Mesothelial cell of epicardium (in vitro differentiated cells): Measurements from ENCODE around the gene FBRSL1. TPM values are rescaled to one million over a fixed set of nuclear protein-coding genes. Genes with fewer than 3 reads are reported as not detected.
A peak's percentile ranks its signal among the peaks of the same experiment; 100 is the strongest.

Source experiments
- DNase-seq, 2 experiments: peaks; one replicate each; pipeline ENCODE4 v3.0.0; 2021; ENCODE audit warnings: low spot score in 2 of 2; ENCODE audit not compliant: unreplicated experiment in 2 of 2
- H3K27ac Mint-ChIP-seq: 2 replicates; pipeline ENCODE4 v1.8.0; 2021; ENCODE audit warnings: mixed read lengths
- H3K27me3 Mint-ChIP-seq: 2 replicates; pipeline ENCODE4 v1.8.0; 2021; ENCODE audit warnings: low read depth, mixed read lengths
- H3K36me3 Mint-ChIP-seq: 2 replicates; pipeline ENCODE4 v1.8.0; 2021; ENCODE audit warnings: mixed read lengths
- H3K4me1 Mint-ChIP-seq: 2 replicates; pipeline ENCODE4 v1.8.0; 2021; ENCODE audit warnings: mixed read lengths
- H3K4me3 Mint-ChIP-seq: 2 replicates; pipeline ENCODE4 v1.8.0; 2021; ENCODE audit warnings: mild to moderate bottlenecking, moderate library complexity, mixed read lengths
- H3K9me3 Mint-ChIP-seq: 2 replicates; pipeline ENCODE4 v1.8.0; 2021; ENCODE audit warnings: mixed read lengths
- total RNA-seq: library from RNA; stranded (reverse); gene quantifications from 3 replicates; pipeline ENCODE4 v1.2.1, GENCODE V29; 2021
- TF ChIP-seq, protein P1 (sequence below): fragments of 200-600 bp; sonication (generic); IDR thresholded peaks from one replicate; pipeline ENCODE4 v1.5.0; 2021; ENCODE audit warnings: antibody characterized with exemption; ENCODE audit not compliant: unreplicated experiment

The FBRSL1 gene
- total RNA-seq, 1 donor from 2014 or later, result 115 TPM

DNA sequence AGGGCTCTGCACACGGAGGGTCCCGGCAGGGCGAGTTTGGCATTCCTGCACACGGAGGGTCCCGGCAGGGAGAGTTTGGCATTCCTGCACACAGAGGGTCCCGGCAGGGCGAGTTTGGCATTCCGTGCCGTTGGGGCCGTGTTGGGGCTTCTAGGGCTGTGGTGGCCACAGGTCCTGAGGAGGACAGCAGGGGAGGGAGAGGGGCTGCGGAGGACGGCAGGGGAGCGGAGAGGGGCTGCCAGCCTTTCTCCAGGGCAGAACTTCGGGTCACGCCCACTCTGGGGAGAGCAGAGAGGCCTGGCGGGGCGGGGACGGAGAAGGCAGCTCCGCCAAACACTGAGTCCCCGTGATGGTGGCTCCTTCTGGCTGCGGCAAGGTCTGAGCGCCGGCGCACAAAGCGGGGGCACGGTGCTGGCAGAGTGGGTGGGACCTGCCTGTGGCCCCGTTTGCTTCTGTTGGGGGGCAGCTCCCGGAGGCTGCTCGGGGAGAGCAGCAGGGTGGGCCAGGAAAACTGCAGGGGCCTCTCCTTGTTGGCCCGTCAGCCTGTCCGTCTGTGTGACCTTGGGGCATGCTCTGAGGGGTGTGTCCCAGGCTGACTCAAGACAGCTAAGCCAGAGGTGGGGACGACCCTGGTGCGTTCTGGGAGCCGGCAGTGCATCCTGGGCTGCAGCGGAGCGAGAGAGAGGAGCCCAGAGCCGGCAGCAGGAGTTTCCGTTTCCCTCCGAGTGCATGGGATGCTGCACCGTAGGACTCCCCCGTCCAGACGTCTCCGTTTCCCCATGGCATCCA, 60.3 kb downstream of the FBRSL1 start:
- H3K27ac Mint-ChIP-seq, result no peak overlapping the region
- TF ChIP-seq, protein P1, sequence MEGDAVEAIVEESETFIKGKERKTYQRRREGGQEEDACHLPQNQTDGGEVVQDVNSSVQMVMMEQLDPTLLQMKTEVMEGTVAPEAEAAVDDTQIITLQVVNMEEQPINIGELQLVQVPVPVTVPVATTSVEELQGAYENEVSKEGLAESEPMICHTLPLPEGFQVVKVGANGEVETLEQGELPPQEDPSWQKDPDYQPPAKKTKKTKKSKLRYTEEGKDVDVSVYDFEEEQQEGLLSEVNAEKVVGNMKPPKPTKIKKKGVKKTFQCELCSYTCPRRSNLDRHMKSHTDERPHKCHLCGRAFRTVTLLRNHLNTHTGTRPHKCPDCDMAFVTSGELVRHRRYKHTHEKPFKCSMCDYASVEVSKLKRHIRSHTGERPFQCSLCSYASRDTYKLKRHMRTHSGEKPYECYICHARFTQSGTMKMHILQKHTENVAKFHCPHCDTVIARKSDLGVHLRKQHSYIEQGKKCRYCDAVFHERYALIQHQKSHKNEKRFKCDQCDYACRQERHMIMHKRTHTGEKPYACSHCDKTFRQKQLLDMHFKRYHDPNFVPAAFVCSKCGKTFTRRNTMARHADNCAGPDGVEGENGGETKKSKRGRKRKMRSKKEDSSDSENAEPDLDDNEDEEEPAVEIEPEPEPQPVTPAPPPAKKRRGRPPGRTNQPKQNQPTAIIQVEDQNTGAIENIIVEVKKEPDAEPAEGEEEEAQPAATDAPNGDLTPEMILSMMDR, result no peak
- no peaks in the 10 kb centered on the region for H3K9me3 Mint-ChIP-seq
- peaks cover 18% of the 10 kb centered on the region for H3K27me3 Mint-ChIP-seq
- H3K4me1 Mint-ChIP-seq, result peaks cover 10% of the 10 kb centered on the region
- peak overlapping the region; percentile 28 for H3K4me3 Mint-ChIP-seq
- H3K36me3 Mint-ChIP-seq, result no peaks in the 10 kb centered on the region
- no peak for DNase-seq

DNA sequence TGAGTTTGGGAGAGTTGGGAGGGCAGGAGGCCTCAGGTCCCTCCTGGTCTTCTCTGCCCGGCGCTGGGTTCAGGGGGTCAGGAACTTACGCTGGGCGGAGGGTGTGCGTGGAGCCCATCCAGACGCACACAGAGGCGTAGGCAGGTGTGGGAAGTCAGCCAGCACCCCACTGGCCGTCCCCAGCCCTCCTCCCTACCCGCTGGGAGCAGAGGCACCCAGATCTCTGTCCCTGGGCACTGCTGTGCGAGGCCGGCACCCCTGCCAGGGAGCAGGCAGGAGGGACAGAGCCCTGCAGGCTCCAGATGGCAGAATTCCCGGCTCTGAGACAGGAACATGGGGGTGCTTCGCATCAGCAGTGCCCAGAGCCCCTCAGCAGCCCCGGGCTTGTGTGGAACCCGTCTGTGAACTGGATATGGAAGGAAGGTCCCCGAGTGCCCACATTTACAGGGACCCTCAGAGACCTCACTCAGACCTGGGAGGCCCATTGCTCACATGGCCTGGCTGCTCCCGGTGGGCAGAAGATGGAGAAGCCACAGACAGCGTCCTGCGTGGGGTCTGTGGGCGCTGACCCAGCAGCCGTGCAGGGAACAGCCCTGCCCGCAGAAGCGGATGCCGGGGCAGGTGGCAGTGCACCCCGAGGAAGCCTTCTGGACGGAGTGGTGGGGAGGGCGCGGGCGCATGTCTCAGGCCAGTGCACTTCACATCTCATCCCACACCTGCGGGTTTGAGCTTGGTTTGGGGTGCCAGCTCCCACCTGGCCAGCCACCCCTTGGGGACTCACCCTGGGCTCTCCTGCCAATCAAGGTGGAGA, 61.1 kb downstream of the FBRSL1 start:
- H3K4me1 Mint-ChIP-seq, result peaks cover 10% of the 10 kb centered on the region
- TF ChIP-seq, protein P1, result no peak
- no peaks in the 10 kb centered on the region for H3K9me3 Mint-ChIP-seq
- H3K27me3 Mint-ChIP-seq, result peaks cover 18% of the 10 kb centered on the region
- DNase-seq, result no peak
- H3K4me3 Mint-ChIP-seq, result no peak overlapping the region
- no peak overlapping the region for H3K27ac Mint-ChIP-seq
- no peaks in the 10 kb centered on the region for H3K36me3 Mint-ChIP-seq

GRCh38 chr12:132551641-132552031, 61.7 kb downstream of the FBRSL1 start:
- TF ChIP-seq, protein P1, result no peak
- Mint-ChIP-seq H3K36me3 (no peaks in the 10 kb centered on the region), H3K9me3 (no peaks in the 10 kb centered on the region), H3K4me1 (peaks cover 10% of the 10 kb centered on the region), H3K27ac (no peak overlapping the region), H3K27me3 (peaks cover 18% of the 10 kb centered on the region), H3K4me3 (no peak overlapping the region)
- no peak for DNase-seq

DNA sequence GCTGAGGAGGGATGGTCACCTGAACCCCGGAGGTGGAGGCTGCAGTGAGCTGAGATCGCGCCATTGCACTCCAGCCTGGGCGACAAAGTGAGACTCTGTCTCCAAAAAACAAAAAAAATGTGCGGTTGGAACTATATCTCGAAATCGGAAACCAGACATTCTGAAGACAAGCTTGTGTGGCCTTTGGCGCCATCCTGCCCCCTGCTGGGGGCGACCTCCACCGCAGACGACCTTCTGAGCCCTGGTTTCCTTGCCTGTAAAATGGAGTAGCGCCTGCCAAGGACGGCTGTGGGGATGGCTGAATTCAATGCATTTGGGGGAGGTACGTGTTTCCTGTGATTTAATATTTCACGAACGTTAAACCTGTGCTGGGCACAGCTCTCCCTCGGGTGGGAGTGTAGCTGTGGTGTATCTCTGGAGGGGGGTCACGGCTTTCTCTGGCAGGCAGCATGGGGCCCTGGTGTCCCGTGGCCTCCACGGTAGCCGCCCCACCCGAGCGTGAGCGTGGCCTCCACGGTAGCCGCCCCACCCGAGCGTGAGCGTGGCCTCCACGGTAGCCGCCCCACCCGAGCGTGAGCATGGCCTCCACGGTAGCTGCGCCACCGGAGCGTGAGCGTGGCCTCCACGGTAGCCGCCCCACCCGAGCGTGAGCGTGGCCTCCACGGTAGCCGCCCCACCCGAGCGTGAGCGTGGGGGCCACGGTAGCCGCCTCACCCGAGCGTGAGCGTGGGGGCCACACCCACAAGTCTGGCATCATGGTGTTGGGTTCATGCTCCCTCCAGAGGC, 65.1 kb downstream of the FBRSL1 start:
- no peaks in the 10 kb centered on the region for H3K9me3 Mint-ChIP-seq
- no peak overlapping the region for H3K27ac Mint-ChIP-seq
- H3K27me3 Mint-ChIP-seq, result peaks cover 11% of the 10 kb centered on the region
- H3K4me3 Mint-ChIP-seq, result no peak overlapping the region
- DNase-seq, result no peak
- no peaks in the 10 kb centered on the region for H3K36me3 Mint-ChIP-seq
- peaks cover 5% of the 10 kb centered on the region for H3K4me1 Mint-ChIP-seq
- TF ChIP-seq, protein P1, result no peak

DNA sequence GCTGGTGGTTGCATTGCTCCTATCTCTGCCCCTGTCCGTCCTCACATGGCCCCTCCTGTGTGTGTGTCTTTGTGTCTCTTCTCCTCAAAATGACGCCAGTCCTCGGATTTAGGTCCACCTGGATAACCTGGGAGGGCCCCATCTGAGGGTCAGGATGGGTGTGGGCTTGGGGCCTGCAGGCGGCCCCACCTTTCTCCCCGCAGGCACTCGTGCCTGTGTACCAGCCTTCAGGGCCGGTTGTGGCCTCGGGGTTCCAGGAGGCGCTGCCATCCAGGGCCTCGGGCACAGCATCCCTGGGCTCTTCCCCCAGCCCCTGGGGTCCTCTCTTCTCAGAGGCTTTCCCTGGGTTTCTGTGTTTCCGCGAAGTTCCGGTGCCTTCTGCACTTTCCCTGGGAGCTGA, 65.7 kb downstream of the FBRSL1 start:
- TF ChIP-seq, protein P1, result no peak
- no peak overlapping the region for H3K4me3 Mint-ChIP-seq
- H3K9me3 Mint-ChIP-seq, result no peaks in the 10 kb centered on the region
- H3K36me3 Mint-ChIP-seq, result no peaks in the 10 kb centered on the region
- H3K27ac Mint-ChIP-seq, result no peak overlapping the region
- no peaks in the 10 kb centered on the region for H3K4me1 Mint-ChIP-seq
- DNase-seq, result no peak
- H3K27me3 Mint-ChIP-seq, result peaks cover 5% of the 10 kb centered on the region
